ENCODE data around the gene GGA1.
"Not testable (repeated sequence)": the region's sequence is repeated elsewhere in the genome, so short reads cannot be mapped to it uniquely, and the experiment has no call there.

GGA1 gene

GRCh38 chr22:37609240-37610152 lies 862 bp downstream of the GGA1 start:
- TF ChIP-seq POLR2A (IDR thresholded peaks at IDR 0.05; ENCODE audit: low read length) (no peak), GATA1 (IDR thresholded peaks at IDR 0.05; ENCODE audit: low read depth, low read length) (no peak)
- DNase-seq = peak; percentile 36 to 44

- DNase-seq = not testable (repeated sequence)
These were observed 1.5 kb downstream of the GGA1 start for GRCh38 chr22:37610153-37610475.

GRCh38 chr22:37610480-37611129 lies 2.0 kb downstream of the GGA1 start:
- peak in 1 of 2 experiments; percentile 17 for DNase-seq
- TF ChIP-seq POLR2A (IDR thresholded peaks at IDR 0.05; ENCODE audit: low read length) (no peak), GATA1 (IDR thresholded peaks at IDR 0.05; ENCODE audit: low read depth, low read length) (no peak)

- TF ChIP-seq POLR2A (IDR thresholded peaks at IDR 0.05; ENCODE audit: low read length) = no peak
- no peak for TF ChIP-seq GATA1 (IDR thresholded peaks at IDR 0.05; ENCODE audit: low read depth, low read length)
- DNase-seq = no peak
These were observed 2.6 kb downstream of the GGA1 start for GRCh38 chr22:37611207-37611606.

- TF ChIP-seq GATA1 (IDR thresholded peaks at IDR 0.05; ENCODE audit: low read depth, low read length) (no peak), POLR2A (IDR thresholded peaks at IDR 0.05; ENCODE audit: low read length) (no peak)
- DNase-seq = no peak
These were observed 7.8 kb downstream of the GGA1 start for GRCh38 chr22:37616201-37617083.

- TF ChIP-seq GATA1 (IDR thresholded peaks at IDR 0.05; ENCODE audit: low read depth, low read length) = no peak
- no peak for TF ChIP-seq POLR2A (IDR thresholded peaks at IDR 0.05; ENCODE audit: low read length)
- no peak for DNase-seq
These were observed 8.8 kb downstream of the GGA1 start for GRCh38 chr22:37617431-37617830.

- TF ChIP-seq POLR2A (IDR thresholded peaks at IDR 0.05; ENCODE audit: low read length) (no peak), GATA1 (IDR thresholded peaks at IDR 0.05; ENCODE audit: low read depth, low read length) (no peak)
- DNase-seq = no peak
These were observed 9.5 kb downstream of the GGA1 start for GRCh38 chr22:37618072-37618656.

- DNase-seq = no peak
- TF ChIP-seq GATA1 (IDR thresholded peaks at IDR 0.05; ENCODE audit: low read depth, low read length) = no peak
- no peak for TF ChIP-seq POLR2A (IDR thresholded peaks at IDR 0.05; ENCODE audit: low read length)
These were observed 10.0 kb downstream of the GGA1 start for GRCh38 chr22:37618674-37619073.

GRCh38 chr22:37619991-37620390 lies 11.4 kb downstream of the GGA1 start:
- TF ChIP-seq GATA1 (IDR thresholded peaks at IDR 0.05; ENCODE audit: low read depth, low read length) (no peak), POLR2A (IDR thresholded peaks at IDR 0.05; ENCODE audit: low read length) (no peak)
- no peak for DNase-seq

- DNase-seq = no peak
- TF ChIP-seq GATA1 (IDR thresholded peaks at IDR 0.05; ENCODE audit: low read depth, low read length) (no peak), POLR2A (IDR thresholded peaks at IDR 0.05; ENCODE audit: low read length) (no peak)
These were observed 12.8 kb downstream of the GGA1 start for GRCh38 chr22:37621352-37621860.

GRCh38 chr22:37623075-37624016 lies 14.7 kb downstream of the GGA1 start:
- peak; percentile 67 to 82 for DNase-seq
- TF ChIP-seq GATA1 (IDR thresholded peaks at IDR 0.05; ENCODE audit: low read depth, low read length) (no peak), POLR2A (IDR thresholded peaks at IDR 0.05; ENCODE audit: low read length) (no peak)

GRCh38 chr22:37624017-37624365 lies 15.4 kb downstream of the GGA1 start:
- TF ChIP-seq GATA1 (IDR thresholded peaks at IDR 0.05; ENCODE audit: low read depth, low read length) (no peak), POLR2A (IDR thresholded peaks at IDR 0.05; ENCODE audit: low read length) (no peak)
- DNase-seq = no peak

- TF ChIP-seq GATA1 (IDR thresholded peaks at IDR 0.05; ENCODE audit: low read depth, low read length) (no peak), POLR2A (IDR thresholded peaks at IDR 0.05; ENCODE audit: low read length) (no peak)
- DNase-seq = no peak
These were observed 16.2 kb downstream of the GGA1 start for GRCh38 chr22:37624876-37625275.
